Umbilical cord (tissue), 2 donors: ENCODE measurements around the gene PRSS53. TPM values are rescaled to one million over a fixed set of nuclear protein-coding genes. Genes with fewer than 3 reads are reported as not detected.

Experiments
- DNase-seq: peaks from one replicate; pipeline ENCODE4 v3.0.0-alpha.2; 2015; ENCODE audit warnings: low spot score
- total RNA-seq: library from RNA; depleted of rRNA; stranded (reverse); fragments of >200 nt; gene quantifications from one replicate; pipeline ENCODE4 v1.2.3, GENCODE V29; 2014; ENCODE audit warnings: low replicate concordance; ENCODE audit not compliant: insufficient read depth

Gene PRSS53
- total RNA-seq, 1 donor from 2014 or later, result 10.4 TPM

GRCh38 chr16:31078597-31079341, 10.0 kb downstream of the PRSS53 start:
- DNase-seq, result no peak

- no peak for DNase-seq
Observed at GRCh38 chr16:31077592-31078396, 10.9 kb downstream of the PRSS53 start.

- no peak for DNase-seq
Observed at GRCh38 chr16:31077024-31077423, 11.7 kb downstream of the PRSS53 start.

GRCh38 chr16:31076319-31076718, 12.4 kb downstream of the PRSS53 start:
- no peak for DNase-seq

- no peak for DNase-seq
Observed at GRCh38 chr16:31074814-31075183, 13.9 kb downstream of the PRSS53 start.

GRCh38 chr16:31073970-31074813, 14.6 kb downstream of the PRSS53 start, which contains the start of the genes ZNF646 and ZNF668:
Gene ZNF646, plus strand, starts transcription at chr16:31074422. Its CDS starts 1,903 bp downstream, at chr16:31076325.
Gene ZNF668, minus strand, starts transcription at chr16:31074240. Its CDS starts 9,781 bp downstream, at chr16:31064459.
- peak; percentile 100 for DNase-seq

GRCh38 chr16:31073142-31073969, 15.4 kb downstream of the PRSS53 start:
- DNase-seq, result peak; percentile 96

GRCh38 chr16:31072540-31073141, 16.1 kb downstream of the PRSS53 start:
- DNase-seq, result peak; percentile 28

- no peak for DNase-seq
Observed at GRCh38 chr16:31071861-31072260, 16.9 kb downstream of the PRSS53 start.

- no peak for DNase-seq
Observed at GRCh38 chr16:31067342-31067741, 21.4 kb downstream of the PRSS53 start.

GRCh38 chr16:31064882-31065461, 23.8 kb downstream of the PRSS53 start:
- peak; percentile 97 for DNase-seq

GRCh38 chr16:31063843-31064611, 24.7 kb downstream of the PRSS53 start:
- no peak for DNase-seq

GRCh38 chr16:31063495-31063842, 25.3 kb downstream of the PRSS53 start:
- DNase-seq, result no peak

- no peak for DNase-seq
Observed at GRCh38 chr16:31061813-31062440, 26.8 kb downstream of the PRSS53 start.

GRCh38 chr16:31061126-31061812, 27.5 kb downstream of the PRSS53 start:
- DNase-seq, result no peak

- DNase-seq, result no peak
Observed at GRCh38 chr16:31055613-31056012, 33.1 kb downstream of the PRSS53 start.

GRCh38 chr16:31052114-31052513, 36.6 kb downstream of the PRSS53 start:
- DNase-seq, result peak; percentile 94
